A673 (cell line): ENCODE results near the gene CMTM8.

Experiments
- CTCF ChIP-seq: fragments of 300-800, 200-600 bp; sonication (generic); conservative IDR thresholded peaks from 2 replicates; pipeline ENCODE4 v1.5.1; 2017; ENCODE audit warnings: low read depth, mild to moderate bottlenecking, antibody characterized with exemption, low read length, moderate library complexity, mixed read lengths
- EZH2 ChIP-seq: fragments of 200-600 bp; sonication (generic); IDR thresholded peaks from 2 replicates; pipeline ENCODE4 v1.6.1; 2017; ENCODE audit warnings: borderline replicate concordance, low read depth, mild to moderate bottlenecking, mixed read lengths, antibody characterized with exemption, low read length; ENCODE audit not compliant: poor library complexity, severe bottlenecking

GRCh38 chr3:32381922-32382321 lies 143.4 kb downstream of the CMTM8 start:
- no peak for TF ChIP-seq EZH2
- no peak for TF ChIP-seq CTCF
